Keratinocyte (primary cell): ENCODE results near the gene SLC38A4. TPM values are rescaled to one million over a fixed set of nuclear protein-coding genes. Genes with fewer than 3 reads are reported as not detected.

Experiments
- DNase-seq: peaks from one replicate; pipeline ENCODE4 v3.0.0-alpha.2; 2011; ENCODE audit warnings: low read depth, missing footprints, low spot score
- FAIRE-seq: peaks from 2 replicates; lab custom pipeline; 2011; peaks lifted over from hg19 to GRCh38; lab: Jason Lieb, UNC
- H2AFZ ChIP-seq: 2 replicates; pipeline ENCODE4 v1.6.0; 2012; ENCODE audit warnings: low read length, control low read depth, inconsistent platforms; ENCODE audit not compliant: control insufficient read depth
- H3K27ac ChIP-seq: 2 replicates; pipeline ENCODE4 v1.5.1; 2011; ENCODE audit warnings: low read length; ENCODE audit not compliant: control insufficient read depth, insufficient read depth
- H3K27me3 ChIP-seq: 3 replicates; pipeline ENCODE4 v1.6.0; 2011; ENCODE audit warnings: low read length; ENCODE audit not compliant: control insufficient read depth, insufficient read depth; ENCODE audit errors: extremely low read depth
- H3K36me3 ChIP-seq, 2 experiments: 2 replicates in 1 of 2; 3 replicates in 1 of 2; pipeline ENCODE4 v1.5.1; 2011; ENCODE audit warnings: low read length in 2 of 2, mild to moderate bottlenecking in 1 of 2; ENCODE audit not compliant: control insufficient read depth in 2 of 2, insufficient read depth in 2 of 2; ENCODE audit errors: extremely low read depth in 1 of 2
- H3K4me1 ChIP-seq: 3 replicates; pipeline ENCODE4 v1.5.1; 2011; ENCODE audit warnings: low read length; ENCODE audit not compliant: control insufficient read depth, insufficient read depth; ENCODE audit errors: extremely low read depth
- H3K4me2 ChIP-seq: 3 replicates; pipeline ENCODE4 v1.6.0; 2011; ENCODE audit warnings: low read depth, low read length; ENCODE audit not compliant: control insufficient read depth, insufficient read depth; ENCODE audit errors: extremely low read depth
- H3K4me3 ChIP-seq, 3 experiments: fragments of 200-600 bp in 1 of 3; sonication (generic) in 1 of 3; 2 replicates in 2 of 3; 3 replicates in 1 of 3; pipeline ENCODE4 v1.5.1; 2011 to 2016; ENCODE audit warnings: low read length in 3 of 3, mild to moderate bottlenecking in 3 of 3, control low read depth in 2 of 3, inconsistent platforms in 1 of 3, low read depth in 1 of 3, mixed read lengths in 1 of 3, mixed run types in 1 of 3, moderate library complexity in 1 of 3; ENCODE audit not compliant: control insufficient read depth in 2 of 3, insufficient read depth in 2 of 3; ENCODE audit errors: extremely low read depth in 1 of 3
- H3K79me2 ChIP-seq: 2 replicates; pipeline ENCODE4 v1.6.0; 2012; ENCODE audit warnings: low read length; ENCODE audit not compliant: control insufficient read depth, insufficient read depth
- H3K9ac ChIP-seq: 3 replicates; pipeline ENCODE4 v1.6.0; 2011; ENCODE audit warnings: low read length; ENCODE audit not compliant: control insufficient read depth, insufficient read depth; ENCODE audit errors: extremely low read depth
- H3K9me1 ChIP-seq: 3 replicates; pipeline ENCODE4 v1.6.0; 2011; ENCODE audit warnings: low read length; ENCODE audit not compliant: control insufficient read depth, insufficient read depth; ENCODE audit errors: extremely low read depth
- H3K9me3 ChIP-seq: 2 replicates; pipeline ENCODE4 v1.5.1; 2012; ENCODE audit warnings: low read depth, low read length; ENCODE audit not compliant: control insufficient read depth
- H4K20me1 ChIP-seq: 3 replicates; pipeline ENCODE4 v1.6.0; 2011; ENCODE audit warnings: low read length; ENCODE audit not compliant: control insufficient read depth, insufficient read depth; ENCODE audit errors: extremely low read depth
- CTCF ChIP-seq, 3 experiments: IDR thresholded peaks in 1 of 3; conservative IDR thresholded peaks in 1 of 3; optimal IDR thresholded peaks in 1 of 3; 2 replicates in 2 of 3; 3 replicates in 1 of 3; pipeline versions ENCODE3 to v1.5.1; 2011; ENCODE audit warnings: low read length in 3 of 3, mild to moderate bottlenecking in 3 of 3, moderate library complexity in 2 of 3, control low read depth in 1 of 3, inconsistent platforms in 1 of 3; ENCODE audit not compliant: insufficient read depth in 2 of 3; ENCODE audit errors: extremely low read depth in 1 of 3
- EZH2 ChIP-seq: IDR thresholded peaks from one replicate; pipeline ENCODE4 v1.6.1; 2012; ENCODE audit warnings: inconsistent platforms, mild to moderate bottlenecking, low read length, moderate library complexity
- dilution Hi-C: fragments of 300-500 bp; cut with MboI; formaldehyde crosslinking; loops from one replicate; pipeline ENCODE4 v1.7.0; 2020; ENCODE audit warnings: low sequenced_read_pairs; ENCODE audit not compliant: extremely low pct_ligation_motif_present
- polyA plus RNA-seq, 5 experiments: library from polyadenylated mRNA; depleted of rRNA in 3 of 5; stranded (reverse) in 3 of 5; stranded (forward) in 1 of 5; unstranded in 1 of 5; fragments of >200 nt; gene quantifications; 1 replicate in 1 of 5; 2 replicates in 3 of 5; 3 replicates in 1 of 5; pipeline versions ENCODE4 v1.2.1 to v1.2.3, GENCODE V29; 2011 to 2012; ENCODE audit warnings: missing spikeins in 2 of 5, low read depth in 1 of 5, low replicate concordance in 1 of 5

The SLC38A4 gene
- polyA plus RNA-seq, 1 donor (not counting 4 experiments of a cell fraction or from before 2014, with no cell fraction given) = 0.37 TPM

- Histone ChIP-seq H3K4me3 (no peak overlapping the region), H3K9ac (no peak overlapping the region), H3K4me2 (no peak overlapping the region), H3K9me3 (no peaks in the 10 kb centered on the region), H3K79me2 (no peaks in the 10 kb centered on the region), H3K9me1 (no peaks in the 10 kb centered on the region), H3K36me3 (no peaks in the 10 kb centered on the region), H3K27me3 (no peaks in the 10 kb centered on the region), H3K27ac (no peak overlapping the region), H3K4me1 (peaks cover 10% of the 10 kb centered on the region), H4K20me1 (no peaks in the 10 kb centered on the region), H2AFZ (no peak overlapping the region)
- TF ChIP-seq EZH2 (no peak), CTCF (optimal IDR thresholded peaks at IDR 0.05 in 1 of 3, IDR thresholded peaks at IDR 0.05 in 1 of 3, conservative IDR thresholded peaks at IDR 0.05 in 1 of 3; ENCODE audit: extremely low read depth in 1 of 3, insufficient read depth in 2 of 3, low read length in 3 of 3) (no peak)
- dilution Hi-C loops = no loop called here
- no peak for DNase-seq
- FAIRE-seq = no peak
These were observed 32.9 kb downstream of the SLC38A4 start for GRCh38 chr12:46792925-46793324.

- Histone ChIP-seq H3K27me3 (no peaks in the 10 kb centered on the region), H3K4me1 (peaks cover 23% of the 10 kb centered on the region), H3K9me1 (no peaks in the 10 kb centered on the region), H3K4me2 (no peak overlapping the region), H2AFZ (no peak overlapping the region), H3K9ac (no peak overlapping the region), H3K27ac (no peak overlapping the region), H3K79me2 (no peaks in the 10 kb centered on the region), H3K9me3 (no peaks in the 10 kb centered on the region), H4K20me1 (no peaks in the 10 kb centered on the region), H3K4me3 (no peak overlapping the region), H3K36me3 (no peaks in the 10 kb centered on the region)
- no peak for FAIRE-seq
- dilution Hi-C loops = no loop called here
- TF ChIP-seq EZH2 (no peak), CTCF (optimal IDR thresholded peaks at IDR 0.05 in 1 of 3, IDR thresholded peaks at IDR 0.05 in 1 of 3, conservative IDR thresholded peaks at IDR 0.05 in 1 of 3; ENCODE audit: extremely low read depth in 1 of 3, insufficient read depth in 2 of 3, low read length in 3 of 3) (no peak)
- no peak for DNase-seq
These were observed 35.7 kb downstream of the SLC38A4 start for GRCh38 chr12:46790066-46790465.
